C4-2B (cell line): Measurements from ENCODE around the gene CYP2W1.

Source experiments
- CTCF ChIP-seq: fragments of 450-650 bp; conservative IDR thresholded peaks from 2 replicates; pipeline ENCODE4 v1.5.1; 2017; ENCODE audit warnings: mild to moderate bottlenecking
- ZFX ChIP-seq: fragments of 450-650 bp; IDR thresholded peaks from 2 replicates; pipeline ENCODE4 v1.6.1; 2017

- TF ChIP-seq CTCF: no peak
- no peak for TF ChIP-seq ZFX
These were observed 42.1 kb downstream of the CYP2W1 start for GRCh38 chr7:1024876-1025742.
